Stimulated activated CD4-positive, alpha-beta T cell treated with anti-CD3 and anti-CD28 coated beads, Interleukin-4, amount 100 ng/mL, for 4 hours (primary cell): ENCODE measurements around the gene PHF10.

ENCODE experiments used
- DNase-seq, 2 experiments: peaks; one replicate each; pipeline ENCODE4 v3.0.0-alpha.2; 2020

PHF10 gene

GRCh38 chr6:169669889-169670288 lies 54.4 kb downstream of the PHF10 start:
- DNase-seq = no peak

DNA sequence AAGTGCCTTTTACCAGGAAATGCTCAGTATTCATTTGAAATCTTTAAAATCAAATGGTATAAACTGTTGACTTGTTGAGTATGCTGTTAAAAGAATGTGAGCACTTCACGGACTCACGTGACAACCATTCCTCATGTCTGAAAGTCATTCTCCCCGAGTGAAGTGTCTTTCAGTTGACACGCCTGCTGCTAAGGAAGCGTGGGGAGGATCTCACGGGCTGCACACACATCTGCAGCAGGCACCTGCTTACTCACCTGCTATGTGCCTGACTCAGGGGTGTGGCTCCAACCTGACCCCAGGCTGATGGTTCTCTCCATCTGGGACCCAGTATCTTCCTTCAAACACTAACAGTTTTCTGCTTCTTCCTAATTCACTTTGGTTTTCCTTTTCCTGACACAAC lies 55.2 kb downstream of the PHF10 start:
- DNase-seq = no peak

GRCh38 chr6:169668203-169668847 lies 56.0 kb downstream of the PHF10 start:
- DNase-seq = no peak

GRCh38 chr6:169667716-169668115 lies 56.6 kb downstream of the PHF10 start:
- DNase-seq = no peak

- no peak for DNase-seq
Measured at GRCh38 chr6:169666441-169666840, 57.9 kb downstream of the PHF10 start.

DNA sequence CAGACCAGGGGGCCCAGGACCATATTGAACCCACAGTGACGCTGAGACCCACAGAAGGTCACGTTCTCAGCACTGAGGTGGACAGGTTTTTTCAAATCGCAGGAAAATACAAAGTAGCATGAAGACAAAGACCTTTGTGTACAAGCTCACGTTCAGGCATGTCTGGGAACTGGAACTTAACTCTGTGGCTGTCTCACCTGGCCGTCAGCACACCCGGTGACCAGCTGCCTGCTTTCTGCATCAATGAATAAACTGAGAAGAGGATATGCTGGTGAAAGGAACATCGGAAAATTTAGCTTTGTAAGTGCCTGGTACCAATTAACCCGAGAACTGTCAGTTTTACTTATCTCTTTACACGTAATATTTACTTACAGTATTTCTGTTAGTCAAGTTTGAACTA lies 59.0 kb downstream of the PHF10 start:
- no peak for DNase-seq

GRCh38 chr6:169664227-169664626 lies 60.1 kb downstream of the PHF10 start:
- DNase-seq = no peak

GRCh38 chr6:169663468-169663867 lies 60.8 kb downstream of the PHF10 start:
- DNase-seq = no peak

DNA sequence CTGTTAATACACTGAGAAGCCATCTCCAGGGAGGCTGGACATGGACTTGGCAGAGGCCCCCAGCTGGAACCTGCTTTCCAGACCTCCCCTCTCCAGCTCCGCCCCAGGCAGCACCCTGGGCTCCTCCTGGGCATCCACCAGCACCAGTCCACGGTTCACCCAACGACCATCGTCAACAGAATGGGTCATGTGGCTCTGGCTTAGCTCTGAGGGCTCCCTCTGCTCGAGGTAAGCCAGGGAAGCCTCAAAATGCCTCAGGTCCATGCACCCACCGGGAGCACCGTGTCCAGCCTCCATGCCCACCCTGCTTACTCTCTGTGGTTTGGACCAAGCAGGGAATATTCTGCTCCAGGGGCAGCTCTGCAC lies 62.9 kb downstream of the PHF10 start:
- DNase-seq = no peak

- DNase-seq = no peak
Measured at GRCh38 chr6:169660751-169661390, 63.4 kb downstream of the PHF10 start.

DNA sequence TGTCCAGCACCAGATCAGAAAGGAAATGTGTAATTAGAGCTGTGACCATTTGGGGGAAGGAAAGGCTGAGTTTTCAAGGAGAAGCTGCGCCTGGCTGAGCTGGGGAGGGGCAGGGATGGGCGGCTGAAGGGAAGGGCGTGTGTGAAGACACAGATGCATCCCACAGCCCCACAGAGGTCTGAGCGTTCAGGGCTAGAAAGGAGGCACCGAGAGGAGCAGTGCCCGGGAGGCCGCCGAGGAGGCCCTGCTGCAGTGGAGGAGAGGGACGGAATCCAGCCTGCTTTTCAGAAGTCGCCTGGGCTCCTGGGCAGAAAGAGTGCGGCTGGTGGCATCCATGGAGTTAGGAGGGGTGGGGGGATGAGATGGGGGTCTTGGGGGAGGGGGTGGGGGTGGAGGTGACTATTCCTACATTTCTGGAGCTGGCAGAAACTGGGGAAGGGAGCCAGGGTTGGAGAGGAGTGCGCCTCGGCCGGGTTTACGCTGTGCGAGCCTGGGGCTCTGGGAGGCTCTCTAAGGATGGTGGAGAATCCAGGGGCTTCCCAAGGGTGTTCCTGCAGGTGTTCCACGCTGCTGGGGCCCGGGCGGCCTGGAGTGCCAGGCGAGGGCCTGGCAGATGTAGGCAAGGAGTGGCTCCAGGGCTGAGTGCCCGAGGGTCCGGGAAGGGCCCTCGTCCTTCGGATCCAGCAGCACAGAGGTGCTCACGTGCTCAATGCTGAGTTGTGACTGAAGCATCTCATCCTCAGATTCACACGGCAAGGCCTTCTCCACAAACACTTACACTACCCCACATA lies 64.3 kb downstream of the PHF10 start:
- DNase-seq = no peak

DNA sequence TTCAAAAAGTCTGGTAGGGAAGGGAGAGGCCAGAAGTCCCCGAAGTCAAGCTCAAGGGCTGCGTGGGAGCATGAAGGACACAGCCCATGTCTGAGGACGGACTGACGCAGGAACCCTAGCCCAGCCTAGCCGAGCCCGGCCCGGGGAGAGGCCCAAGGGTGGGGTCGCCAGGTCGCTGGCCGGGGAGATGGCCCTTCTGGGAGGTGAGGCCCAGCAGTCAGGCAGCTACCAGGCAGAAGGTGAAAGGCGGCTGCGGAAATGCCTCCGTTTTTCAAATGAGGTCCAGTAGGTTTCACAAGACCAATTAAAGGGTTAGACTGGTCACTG lies 67.1 kb downstream of the PHF10 start:
- DNase-seq = no peak

GRCh38 chr6:169656546-169657283 lies 67.6 kb downstream of the PHF10 start:
- DNase-seq = no peak

- peak; percentile 50 to 63 for DNase-seq
Measured at GRCh38 chr6:169654598-169655391, 69.5 kb downstream of the PHF10 start.
